RCC 7860 (cell line): ENCODE measurements around the gene FAR2.
A peak's percentile ranks its signal among the peaks of the same experiment; 100 is the strongest.
"Not testable (repeated sequence)": the region's sequence is repeated elsewhere in the genome, so short reads cannot be mapped to it uniquely, and the experiment has no call there.

ENCODE experiments used
- DNase-seq: peaks from one replicate; pipeline ENCODE4 v3.0.0-alpha.2; 2015; ENCODE audit warnings: low spot score
- FAIRE-seq: peaks from 2 replicates; lab custom pipeline; 2012; peaks lifted over from hg19 to GRCh38; lab: Jason Lieb, UNC

Gene FAR2

DNA sequence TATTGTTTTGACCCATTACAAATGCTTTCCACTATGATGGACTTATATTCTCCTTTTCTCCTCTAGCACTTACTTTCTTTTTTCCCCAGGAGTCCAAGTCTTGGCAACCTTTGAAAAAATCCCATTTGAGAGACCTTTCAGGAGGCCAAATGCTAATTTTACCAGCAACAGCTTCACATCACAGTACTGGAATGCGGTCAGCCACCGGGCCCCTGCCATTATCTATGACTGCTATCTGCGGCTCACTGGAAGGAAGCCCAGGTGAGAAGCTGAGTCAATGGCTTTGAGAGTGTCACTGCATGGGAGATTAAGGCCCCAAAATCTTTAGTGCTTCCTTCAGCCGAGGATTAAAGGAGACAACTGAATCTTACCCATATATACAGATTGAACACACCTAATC is 167.7 kb downstream of the FAR2 start:
- DNase-seq (peak; percentile 46), FAIRE-seq (no peak)

GRCh38 chr12:29317556-29318363 is 168.7 kb downstream of the FAR2 start:
- FAIRE-seq (peak; percentile 65), DNase-seq (peak; percentile 66)

- DNase-seq (peak; percentile 91), FAIRE-seq (peak; percentile 88)
Measured at GRCh38 chr12:29320295-29321085, 171.4 kb downstream of the FAR2 start.

DNA sequence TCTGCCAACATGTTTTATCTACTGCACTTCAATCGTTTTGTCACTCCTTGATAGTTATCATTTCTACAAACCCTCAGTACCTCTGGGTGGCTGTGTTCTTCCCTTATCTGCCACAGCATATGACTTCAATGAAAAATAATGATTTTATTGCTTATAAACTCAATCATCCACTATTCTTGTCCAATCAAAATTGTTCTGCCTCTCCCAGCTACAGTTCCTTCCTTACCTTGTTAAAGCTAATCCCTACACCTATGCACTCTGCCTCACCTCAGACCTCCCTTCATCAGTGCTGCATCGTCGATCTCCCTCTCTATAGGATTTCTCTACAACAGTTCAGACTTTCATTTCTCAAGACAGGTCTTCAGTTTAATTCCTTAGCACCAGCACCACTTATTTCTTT is 173.1 kb downstream of the FAR2 start:
- no peak for DNase-seq
- no peak for FAIRE-seq

GRCh38 chr12:29329411-29329810 is 180.3 kb downstream of the FAR2 start:
- no peak for FAIRE-seq
- no peak for DNase-seq

- DNase-seq (no peak), FAIRE-seq (no peak)
Measured at GRCh38 chr12:29333178-29333577, 184.1 kb downstream of the FAR2 start.

GRCh38 chr12:29334937-29335336 is 185.9 kb downstream of the FAR2 start:
- FAIRE-seq, result no peak
- no peak for DNase-seq

DNA sequence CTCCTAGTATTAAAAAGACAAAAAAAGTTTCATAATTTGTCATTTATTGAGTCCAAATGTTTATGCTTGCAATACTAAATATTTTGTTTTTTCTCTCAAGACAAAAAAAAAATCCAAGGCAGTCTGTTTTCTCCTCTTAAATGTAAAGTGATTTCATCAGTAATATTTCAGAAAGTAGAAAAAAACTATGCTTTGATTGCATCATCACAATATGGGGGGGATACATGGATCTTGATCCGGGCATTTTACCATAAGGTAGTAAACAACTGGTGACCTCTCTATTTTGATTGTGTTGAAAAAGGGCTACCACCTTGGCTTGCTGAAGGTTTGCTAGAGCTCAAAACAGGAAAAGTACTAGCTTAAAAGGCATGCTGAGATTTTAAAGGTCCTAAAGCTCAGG is 188.2 kb downstream of the FAR2 start:
- DNase-seq (no peak), FAIRE-seq (no peak)

GRCh38 chr12:29343022-29343799 is 194.1 kb downstream of the FAR2 start:
- no peak for FAIRE-seq
- DNase-seq, result no peak

DNA sequence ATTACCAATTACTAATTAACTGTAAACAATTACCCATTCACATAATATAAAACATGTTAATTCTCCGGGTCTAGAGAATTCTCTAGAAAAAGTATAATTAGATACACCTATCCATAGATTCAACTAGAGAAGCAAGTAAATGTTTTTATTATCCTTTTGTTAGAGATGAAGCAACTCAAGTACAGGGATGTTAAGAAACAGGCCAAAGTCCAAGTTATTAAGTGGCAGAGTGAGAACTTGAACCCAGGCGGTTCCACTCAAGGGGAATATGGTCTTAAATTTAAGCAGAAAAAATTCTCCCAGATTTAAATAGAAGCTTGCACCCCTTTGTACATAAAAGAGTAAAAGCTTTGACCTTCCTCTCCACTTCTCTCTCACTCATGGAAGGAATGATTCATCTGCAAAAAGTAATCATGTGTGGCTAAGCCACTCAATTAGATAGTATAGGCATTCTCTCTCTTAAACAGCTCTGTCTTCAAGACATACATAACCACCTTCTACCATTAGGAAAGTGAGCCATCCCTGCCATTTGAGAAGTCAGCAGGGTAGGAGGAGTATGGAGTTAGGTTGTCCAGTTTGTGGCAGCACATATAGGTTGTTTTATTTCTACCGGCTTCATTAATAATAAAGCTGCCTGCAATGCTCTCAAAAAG is 197.8 kb downstream of the FAR2 start:
- DNase-seq (no peak), FAIRE-seq (no peak)

DNA sequence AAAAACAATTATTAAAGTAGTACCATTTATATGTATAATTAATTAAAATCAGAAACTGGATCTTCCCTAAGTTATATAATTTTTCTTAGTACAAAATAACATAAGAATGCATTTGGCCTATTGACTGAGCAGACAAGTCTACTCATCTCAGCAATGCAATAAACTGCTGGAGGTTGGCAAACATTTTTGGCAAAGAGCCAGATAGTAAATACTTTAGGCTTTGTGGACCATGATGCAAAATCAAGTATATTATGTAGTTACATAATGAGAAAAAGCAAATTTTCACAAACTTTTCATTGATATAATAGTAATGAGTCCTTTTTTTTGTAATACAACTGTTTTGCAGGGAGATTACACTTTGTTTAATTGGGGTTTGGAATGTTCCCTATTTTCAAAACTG is 201.0 kb downstream of the FAR2 start:
- DNase-seq (no peak), FAIRE-seq (no peak)

DNA sequence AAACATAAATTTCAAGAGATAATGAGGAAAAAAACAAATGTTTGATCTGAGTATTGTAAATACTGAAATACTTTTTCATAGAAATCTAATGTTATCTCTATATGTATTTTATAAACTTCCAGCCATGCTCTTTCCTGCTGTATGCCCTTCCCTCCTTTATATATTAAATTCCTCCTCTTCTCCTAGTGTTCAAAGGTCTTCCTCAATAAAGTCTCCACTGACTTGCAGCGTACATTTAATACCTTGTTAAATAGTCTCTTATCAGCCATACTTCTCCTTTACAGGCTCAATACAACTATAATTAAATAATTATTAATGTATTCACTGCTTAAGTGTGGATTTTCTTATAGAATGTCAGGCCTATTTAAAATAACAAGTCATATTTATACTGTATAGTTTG is 205.9 kb downstream of the FAR2 start:
- FAIRE-seq (no peak), DNase-seq (no peak)

GRCh38 chr12:29365091-29365490 is 216.0 kb downstream of the FAR2 start:
- FAIRE-seq (no peak), DNase-seq (no peak)

- DNase-seq, result no peak
- FAIRE-seq, result no peak
Measured at GRCh38 chr12:29374012-29374411, 224.9 kb downstream of the FAR2 start.

- DNase-seq, result peak; percentile 1
- FAIRE-seq, result no peak
Measured at GRCh38 chr12:29374913-29375312, 225.8 kb downstream of the FAR2 start.

- DNase-seq (no peak), FAIRE-seq (no peak)
Measured at GRCh38 chr12:29376118-29376517, 227.0 kb downstream of the FAR2 start.

- DNase-seq, result peak; percentile 98
- FAIRE-seq, result peak; percentile 91
Measured at GRCh38 chr12:29380536-29381523, 231.8 kb downstream of the FAR2 start, which contains the start of gene ERGIC2. Gene ERGIC2 (minus strand): TSS chr12:29381172. CDS start chr12:29371633, 9,539 bp downstream.

DNA sequence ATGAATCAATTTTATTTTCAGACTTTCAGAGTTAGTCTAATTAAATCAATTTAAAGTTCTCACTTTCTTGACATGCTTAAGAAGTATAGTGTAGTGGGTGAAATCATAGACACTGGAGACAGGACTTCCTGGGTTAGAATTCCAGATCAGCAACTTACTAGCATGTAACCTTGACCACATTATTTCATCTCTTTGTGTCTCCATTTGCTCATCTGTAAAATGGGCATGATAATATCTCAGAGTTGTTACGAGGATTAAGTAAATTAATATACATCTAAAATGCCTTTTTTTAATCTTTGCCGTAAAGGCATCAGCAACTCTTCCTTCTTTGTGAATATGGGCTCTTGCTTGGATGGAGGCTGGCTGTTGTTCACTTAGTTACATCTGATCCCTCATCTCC is 233.2 kb downstream of the FAR2 start:
- FAIRE-seq (no peak), DNase-seq (no peak)

DNA sequence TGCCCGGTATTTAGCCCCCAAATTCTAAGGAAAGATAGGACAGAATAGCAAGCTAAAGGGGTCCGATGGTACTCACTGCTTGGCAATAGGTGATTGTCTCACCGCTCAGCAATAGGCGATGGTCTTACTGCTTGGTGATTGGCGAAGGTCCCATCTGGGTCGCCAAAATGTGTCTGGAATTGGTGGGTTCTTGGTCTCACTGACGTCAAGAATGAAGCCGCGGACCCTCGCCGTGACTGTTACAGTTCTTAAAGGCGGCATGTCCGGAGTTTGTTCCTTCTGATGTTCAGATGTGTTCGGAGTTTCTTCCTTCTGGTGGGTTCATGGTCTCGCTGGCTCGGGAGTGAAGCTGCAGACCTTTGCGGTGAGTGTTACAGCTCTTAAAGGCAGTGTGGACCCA is 236.1 kb downstream of the FAR2 start:
- FAIRE-seq, DNase-seq: not testable (repeated sequence)
